Measurements from ENCODE around the gene BTBD16.

BTBD16 gene

DNA sequence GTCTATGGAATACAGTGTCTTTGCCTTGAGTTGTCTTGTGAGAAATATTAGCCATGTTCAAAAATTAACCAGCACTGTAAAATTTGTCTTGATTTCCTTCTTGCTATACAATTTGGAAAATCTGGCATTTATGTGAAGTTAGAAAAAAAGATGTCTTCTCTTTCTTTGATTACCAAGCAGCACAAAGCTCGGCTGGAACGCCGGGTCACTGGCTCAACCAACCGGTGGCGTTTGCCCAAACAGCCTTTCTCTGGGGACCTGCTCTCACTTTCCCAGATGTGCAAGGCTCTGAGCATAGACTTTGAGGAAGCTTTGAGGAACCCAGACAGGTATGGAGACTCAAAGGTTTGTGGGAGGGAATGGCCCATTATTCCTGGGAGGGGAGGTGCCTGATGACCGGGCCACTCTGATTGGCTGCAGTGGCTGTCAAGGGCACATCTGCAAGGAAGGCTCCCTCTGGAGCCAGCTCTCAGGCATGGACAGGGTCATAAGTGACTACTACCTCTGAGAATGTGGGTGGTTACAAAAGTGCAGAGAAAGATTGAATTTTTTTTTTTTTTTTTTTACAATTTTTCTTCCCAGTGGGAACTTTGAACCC lies 5.6 kb downstream of the BTBD16 start:
- DNase-seq: no peak

DNA sequence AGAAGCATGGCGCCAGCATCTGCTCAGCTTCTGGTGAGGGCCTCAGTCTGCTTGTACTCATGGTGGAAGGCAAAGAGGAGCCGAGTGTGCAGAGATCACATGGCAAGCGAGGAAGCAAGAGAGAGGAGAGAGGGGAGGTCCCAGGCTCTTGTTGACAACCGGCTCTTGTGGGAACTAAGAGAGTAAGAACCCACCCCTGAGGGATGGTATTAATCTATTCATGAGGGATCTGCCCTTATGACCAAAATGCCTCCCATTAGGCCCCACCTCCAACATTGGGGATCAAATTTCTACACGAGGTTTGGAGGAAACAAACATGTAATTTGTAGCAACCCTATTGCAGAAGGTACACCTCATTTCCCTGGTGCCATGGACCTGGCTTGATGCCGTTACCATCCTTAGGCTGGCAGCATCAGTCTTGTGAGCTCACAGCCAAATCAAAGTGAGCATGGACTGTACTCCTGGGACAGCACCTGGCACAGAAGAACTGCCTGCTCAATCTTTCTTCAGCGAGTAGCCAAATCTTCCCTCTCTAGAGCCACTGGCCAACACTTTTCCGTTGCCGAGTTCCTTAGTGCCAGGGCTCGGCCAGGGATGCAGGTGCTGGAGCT lies 6.5 kb downstream of the BTBD16 start:
- no peak for DNase-seq

DNA sequence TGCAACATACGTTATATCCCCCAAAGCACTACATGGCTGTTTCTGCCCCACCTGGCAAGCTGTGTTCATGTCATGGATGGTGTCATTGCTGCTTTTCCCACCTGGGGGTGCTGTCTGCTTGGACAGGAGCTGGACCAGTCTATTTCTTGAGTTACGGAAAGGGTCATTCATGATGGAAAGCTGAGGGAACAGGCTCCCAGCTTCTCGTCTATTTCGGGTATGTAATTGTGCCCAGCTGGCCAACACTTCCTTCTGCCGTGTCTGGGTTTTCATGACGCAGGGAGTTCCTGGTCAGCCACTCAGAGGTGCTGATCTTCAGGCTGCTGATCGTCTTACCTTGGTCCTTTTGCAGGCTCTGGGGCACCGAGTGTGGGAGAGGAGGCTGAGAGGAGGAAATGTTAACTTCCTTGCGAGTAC lies 8.6 kb downstream of the BTBD16 start:
- peak in 1 of 2 donors; percentile 8 for DNase-seq

DNA sequence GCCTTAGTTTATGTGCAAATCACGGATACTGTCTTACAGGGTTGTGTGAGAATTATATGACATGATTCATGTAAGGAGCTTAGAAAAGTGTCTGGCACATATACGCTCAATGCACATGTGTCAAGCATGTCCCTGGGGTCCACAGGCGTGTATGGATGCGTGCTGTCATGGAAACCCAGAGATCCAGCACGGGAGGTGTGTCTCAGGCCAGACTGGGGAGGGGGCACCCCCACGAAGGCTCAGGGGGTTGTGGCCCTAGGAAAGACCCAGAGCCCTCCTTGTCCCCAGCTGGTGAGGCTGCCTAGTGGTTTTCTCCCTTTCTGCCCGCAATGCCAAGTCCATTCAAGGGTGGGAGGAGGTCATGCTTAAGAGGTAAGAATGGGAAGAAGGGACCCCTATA lies 9.1 kb downstream of the BTBD16 start:
- DNase-seq: no peak

DNA sequence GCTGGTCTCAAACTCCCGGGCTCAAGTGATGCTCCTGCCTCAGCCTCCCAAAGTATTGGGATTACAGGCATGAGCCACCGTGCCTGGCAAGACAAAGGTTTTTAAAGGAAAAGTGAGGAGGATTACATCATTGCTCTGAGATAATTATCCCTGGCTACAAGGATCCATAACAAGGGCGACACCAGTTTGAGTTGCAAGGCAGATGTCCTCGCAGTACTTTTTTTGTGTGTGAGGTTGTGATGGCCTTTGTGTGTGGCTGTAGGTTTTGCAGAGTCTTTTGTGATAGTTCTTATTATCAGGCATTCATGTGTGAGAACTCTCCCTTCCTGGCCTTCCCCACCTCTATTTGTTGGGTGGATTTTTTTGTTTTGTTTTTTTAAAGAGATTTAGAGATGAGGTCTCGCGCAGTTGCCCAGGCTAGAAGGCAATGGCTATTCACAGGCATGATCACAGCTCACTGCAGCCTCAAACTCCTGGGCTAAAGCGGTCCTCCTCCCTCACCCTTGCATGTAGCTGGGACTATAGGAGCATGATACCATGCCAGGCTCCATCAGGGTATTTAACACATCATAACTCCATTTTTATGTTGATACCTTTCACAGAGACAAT lies 10.0 kb downstream of the BTBD16 start:
- DNase-seq: no peak

DNA sequence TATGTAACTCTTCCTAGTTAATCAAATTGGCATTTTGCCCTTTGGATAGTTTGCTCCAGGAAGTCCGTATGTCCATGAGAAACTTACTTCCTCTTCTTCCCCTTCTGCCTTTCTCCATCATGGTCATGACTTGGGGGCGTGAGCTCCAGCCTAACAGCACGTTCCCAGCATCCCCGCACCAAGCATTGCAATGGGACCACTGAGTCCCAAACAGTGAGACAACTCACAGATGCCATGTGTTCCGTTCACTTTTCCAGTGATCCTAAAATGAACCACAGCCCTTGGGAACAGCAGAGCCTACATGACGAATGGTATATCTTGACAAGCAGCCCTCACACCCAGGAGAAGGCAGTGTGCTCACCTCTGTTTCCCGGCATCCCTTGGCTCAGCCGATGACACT lies 10.7 kb downstream of the BTBD16 start:
- no peak for DNase-seq

DNA sequence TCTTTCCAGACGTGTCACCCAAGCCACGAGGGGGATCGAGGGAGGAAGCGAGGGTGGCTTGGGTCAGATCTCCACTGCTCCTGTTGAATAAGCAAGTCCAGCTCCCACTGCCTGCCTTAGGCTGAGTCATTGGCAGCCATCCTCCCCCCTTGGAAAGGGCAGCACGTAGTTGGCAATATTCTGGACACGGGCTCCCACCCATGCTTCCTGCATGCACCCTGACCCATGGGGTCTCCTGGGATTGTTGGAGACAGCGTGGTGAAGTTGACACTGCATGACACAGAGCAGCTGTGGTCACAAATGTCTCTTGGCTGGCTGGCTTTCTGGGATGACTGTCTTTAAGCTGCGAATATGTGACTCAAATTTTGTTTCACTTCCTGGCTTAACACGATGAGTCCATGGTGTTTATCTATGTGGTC lies 11.2 kb downstream of the BTBD16 start:
- DNase-seq: no peak

DNA sequence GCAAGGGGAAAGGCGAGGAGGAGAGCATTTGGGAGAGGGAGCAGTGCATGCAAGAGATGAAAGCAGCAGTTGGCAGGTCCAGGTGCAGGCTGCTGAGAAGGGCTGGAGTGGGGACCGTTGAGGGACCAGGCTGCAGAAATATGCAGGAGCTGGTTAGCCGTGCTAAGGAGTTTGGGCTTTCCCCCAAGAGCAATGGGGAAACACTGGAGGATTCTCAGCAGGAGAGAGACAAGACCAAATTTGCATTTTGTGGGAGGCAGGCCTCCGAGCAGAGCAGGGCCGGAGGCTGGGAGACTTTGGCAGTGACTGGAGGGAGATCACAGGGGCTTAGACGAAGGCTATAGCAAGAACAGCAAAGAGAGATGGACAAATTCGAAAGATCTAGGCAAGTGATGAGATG lies 11.8 kb downstream of the BTBD16 start:
- DNase-seq: no peak

DNA sequence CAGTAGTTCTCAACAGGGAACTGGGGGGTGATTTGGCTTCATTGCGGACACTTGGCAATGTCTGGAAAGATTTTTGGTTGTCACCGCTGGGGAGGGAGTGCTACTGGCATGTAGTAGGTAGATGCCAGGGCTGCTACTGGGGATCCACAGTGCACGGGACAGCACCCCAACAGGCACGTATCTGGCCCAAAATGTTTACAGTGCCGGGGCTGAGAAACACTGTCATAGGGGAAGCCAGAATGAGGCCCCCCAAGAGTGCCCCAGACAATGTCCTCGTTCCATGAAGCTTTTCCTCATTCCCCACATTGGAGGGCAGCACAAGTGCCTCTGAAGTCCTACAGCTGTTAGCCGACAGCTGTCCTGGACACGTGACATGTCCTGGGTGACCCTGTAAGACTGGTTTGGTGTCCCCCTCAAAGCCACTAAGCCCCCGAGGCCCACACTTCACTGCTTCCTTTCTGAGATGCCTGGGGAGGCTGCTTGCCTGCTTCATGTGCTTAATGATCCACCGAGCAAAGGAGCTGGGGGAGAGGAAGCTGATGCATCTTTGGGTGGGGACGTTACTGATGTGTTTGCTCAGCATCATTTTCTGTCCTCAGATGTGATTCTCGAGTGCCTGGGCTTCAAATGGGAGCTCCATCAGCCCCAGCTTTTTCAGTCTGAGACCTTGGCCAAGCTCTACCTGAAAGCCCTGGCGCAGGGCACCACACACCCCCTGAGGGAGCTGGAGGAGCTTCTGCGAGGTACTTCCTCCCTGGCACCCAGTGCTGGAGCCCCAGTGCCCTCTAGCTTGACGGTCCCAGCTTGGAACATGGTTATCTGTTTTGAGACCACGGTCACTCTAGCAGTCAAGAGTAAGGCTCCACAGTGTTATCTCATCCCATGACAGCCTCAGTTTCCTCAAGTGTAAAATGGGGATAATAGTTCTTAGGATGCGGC lies 14.7 kb downstream of the BTBD16 start:
- no peak for DNase-seq

DNA sequence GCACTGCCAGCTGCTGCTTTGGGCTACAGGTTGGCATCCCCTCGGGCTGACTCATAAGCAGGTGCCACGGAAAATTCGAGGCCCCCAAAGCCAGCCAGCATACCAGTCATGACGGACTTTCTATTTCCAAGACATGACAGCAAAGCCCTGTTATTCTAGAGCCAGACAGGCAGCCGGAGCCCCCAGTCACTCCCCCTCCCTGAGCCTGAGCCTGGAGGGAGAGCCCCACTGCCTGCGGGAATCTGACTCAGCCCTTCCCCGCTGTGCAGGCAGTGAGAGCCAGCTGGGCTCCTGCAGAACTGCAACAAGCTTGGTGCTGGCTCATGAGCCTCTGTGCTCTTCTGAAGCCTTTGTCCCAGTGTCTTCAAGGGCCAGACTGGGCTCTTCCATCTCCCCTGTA lies 15.8 kb downstream of the BTBD16 start:
- no peak for DNase-seq

DNA sequence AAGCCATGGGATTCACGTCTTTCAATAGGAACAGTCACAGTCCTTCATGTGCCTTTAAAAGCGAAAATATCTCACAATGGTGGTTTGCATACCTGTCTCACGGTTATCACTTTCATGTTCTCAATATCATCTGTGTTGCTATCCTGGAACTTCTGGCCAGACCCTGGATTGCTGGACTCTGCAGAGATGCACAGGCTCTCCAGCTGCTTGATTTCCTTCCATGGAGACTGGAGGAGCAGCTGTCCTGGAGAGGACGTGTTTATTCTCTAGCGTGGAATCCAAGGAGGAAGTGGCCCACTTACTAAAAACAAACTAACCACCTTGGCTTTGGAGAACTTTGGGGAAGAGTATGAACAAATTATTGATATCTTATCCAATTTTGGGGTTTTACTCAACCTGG lies 16.5 kb downstream of the BTBD16 start:
- DNase-seq: no peak

DNA sequence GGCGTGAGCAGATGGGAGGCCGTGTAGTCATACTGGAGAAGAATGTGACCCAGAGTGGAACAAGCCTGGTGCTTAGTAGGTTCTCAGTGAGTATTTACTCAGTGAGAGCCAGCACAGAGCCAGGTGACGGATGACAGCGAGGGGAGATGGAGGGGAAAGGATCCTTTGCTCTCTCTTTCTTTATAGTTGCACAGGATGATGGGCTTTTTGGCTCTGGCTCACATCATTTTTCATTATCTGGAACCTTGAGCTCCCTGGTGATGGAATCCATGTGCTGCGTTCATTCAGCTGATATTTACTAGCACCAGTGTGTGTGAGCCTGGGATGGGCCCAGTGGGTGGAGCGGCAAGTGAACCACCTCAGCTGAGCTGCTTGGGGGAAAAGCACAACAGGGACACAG lies 17.2 kb downstream of the BTBD16 start:
- no peak for DNase-seq

DNA sequence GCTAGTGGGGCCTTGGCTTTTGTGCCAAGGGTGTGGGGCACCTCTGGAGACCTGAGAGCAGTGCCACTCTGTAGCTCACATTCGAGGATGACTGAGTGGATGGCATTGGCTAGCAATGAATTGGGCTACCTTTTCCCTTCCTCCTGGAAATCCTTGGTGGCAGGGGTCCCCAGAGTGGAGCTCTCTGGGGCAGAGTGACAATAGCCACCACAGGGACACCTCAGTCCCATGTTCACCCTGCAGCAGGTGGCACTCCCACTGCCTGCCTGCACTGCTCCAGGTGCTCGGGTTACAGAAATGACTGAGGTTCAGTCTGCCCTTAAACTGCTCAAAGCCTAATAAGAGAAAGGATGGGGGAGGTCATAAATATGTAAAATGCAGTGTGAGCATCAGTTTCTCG lies 17.8 kb downstream of the BTBD16 start:
- no peak for DNase-seq

DNA sequence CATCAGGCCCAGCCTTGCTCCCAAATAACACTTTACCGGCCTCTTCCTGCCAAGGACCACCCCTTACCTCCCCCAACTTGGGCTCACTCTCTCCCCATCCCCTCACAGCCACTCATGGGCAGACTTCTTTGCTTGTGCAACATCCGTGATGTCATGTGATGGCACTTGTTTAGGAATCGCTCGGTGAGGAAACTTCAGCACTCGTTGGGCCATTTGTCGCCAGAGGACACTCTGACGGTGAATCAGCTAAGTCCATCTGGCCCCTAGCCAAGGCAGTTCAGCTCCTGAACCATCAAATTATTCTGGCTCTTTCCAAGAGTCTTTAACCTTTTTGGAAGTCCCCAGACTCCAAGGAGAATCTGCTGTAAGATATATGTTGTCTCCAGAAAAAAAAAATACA lies 19.2 kb downstream of the BTBD16 start:
- DNase-seq: no peak

DNA sequence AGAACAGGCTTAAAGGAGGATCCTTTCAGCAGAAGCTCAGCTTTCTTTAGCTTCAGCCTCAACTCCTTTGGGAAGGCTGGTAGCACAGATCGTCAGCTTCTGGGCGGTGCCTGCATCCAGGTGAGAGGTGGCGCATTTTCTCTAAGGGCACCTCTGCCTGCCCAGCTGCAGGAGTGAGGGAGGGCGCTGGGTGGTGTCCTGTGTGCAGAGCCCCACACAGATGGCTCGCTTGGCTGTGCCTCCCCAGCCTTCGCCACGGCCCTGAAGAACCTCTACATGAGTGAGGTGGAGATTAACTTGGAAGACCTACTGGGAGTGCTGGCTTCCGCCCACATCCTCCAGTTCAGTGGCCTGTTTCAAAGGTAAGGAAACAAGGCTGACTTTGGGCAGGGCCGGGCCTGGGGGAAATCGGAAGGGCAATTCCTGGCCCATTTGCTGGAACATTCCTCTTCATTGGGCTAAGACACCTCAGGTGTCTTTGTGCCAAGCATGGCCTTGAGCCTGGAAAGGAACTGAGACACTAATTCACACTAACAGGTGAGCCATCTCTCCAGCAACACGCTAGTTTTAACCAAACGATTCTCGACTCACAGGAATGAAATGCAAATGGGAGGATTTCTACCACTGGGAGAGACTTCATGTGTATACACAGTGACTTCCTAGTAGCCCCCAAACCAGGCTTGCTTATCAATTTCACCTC lies 19.9 kb downstream of the BTBD16 start:
- DNase-seq: no peak

DNA sequence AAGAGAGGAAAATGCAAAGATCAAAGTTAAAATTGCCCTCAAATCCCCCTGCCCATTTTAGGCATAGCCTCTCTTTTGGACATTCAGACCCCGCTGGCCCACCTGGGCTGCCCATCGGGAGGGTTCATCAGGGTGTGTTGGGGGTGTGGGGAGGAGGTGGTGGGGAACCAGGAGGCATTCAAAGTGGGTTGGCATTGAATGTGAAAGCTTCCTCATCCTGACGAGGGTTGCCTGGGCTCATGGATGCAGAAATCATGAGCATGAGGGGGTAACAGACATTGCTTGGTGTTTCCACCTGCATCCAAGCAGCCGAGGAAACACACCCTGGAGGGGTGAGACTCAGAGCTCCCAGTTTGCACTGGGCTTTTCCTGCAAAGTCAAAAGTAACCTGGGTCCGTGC lies 20.6 kb downstream of the BTBD16 start:
- no peak for DNase-seq

DNA sequence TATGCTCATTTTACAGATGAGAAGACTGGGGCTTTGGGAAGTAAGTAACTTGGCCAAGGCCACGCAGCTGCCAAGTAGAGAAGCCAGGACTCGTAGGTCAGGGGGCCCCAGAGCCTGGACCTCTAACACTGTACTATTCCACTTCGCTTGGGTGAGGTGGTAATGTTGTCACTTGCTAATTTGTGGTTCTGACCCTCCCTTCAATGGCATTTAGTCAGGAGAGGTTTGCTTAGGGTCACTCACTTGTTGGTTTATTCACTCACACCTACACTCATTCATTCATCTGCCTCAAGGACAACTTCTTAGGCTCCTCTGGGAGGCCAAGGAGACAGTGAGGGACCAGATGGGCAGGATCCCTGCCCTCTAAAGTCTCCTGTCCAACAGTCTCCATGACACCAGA lies 21.3 kb downstream of the BTBD16 start:
- no peak for DNase-seq

DNA sequence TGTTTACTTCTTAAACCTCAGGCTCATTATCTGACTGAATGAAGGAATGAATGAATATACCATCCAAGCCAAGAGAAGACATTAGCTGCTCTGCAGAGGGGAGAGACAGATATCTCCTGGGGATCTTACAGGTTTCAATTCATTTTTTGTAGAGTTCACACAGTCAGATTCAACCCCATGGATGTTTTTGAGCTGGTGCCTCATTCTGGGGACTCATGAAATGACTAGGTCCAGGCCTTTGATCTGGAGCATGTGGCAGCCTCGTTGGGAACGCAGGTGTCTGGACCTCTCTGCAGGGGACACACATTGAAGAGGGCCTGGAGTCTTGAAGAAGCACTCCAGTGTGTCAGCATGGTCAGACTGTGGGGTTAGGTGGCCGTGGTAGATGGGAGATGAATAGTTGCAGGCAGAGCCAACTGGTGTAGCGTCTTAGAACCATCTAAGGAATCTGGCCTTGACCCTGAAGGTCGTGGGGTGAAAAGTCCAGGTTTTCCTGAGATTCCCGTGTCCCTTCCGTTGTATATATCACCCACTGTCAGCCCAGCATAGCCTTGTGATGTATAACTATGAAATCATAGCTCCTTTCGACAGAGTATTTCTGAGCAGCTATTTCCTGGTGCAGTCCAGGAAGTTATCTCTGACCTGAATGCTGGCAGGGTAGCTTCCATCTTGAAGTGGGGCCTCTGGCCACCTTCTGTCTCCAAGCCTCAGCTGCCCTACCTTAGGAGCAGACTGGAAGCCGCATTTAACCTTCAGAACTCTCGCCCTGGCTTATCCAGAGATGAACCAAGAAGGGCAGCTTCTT lies 22.3 kb downstream of the BTBD16 start:
- no peak for DNase-seq

DNA sequence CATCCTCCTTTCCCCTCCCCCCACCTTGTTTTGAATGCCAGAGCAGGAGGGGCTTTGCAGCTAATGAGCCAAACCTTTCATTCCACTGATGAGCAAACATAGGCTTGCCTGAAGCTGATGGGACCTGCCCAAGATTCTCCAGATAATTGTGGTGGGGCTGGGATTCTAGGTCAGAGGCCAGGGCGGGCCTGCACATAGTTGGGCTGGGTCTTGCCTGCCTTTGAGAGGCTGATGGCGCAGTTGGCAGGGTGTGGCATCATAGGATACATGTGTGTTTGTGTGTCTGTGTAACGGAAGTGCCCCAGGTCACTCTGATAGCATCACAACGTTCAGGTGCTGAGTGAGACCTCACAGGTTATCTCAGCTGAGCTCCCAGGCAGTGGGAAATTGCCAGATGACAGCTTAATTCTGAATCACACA lies 22.9 kb downstream of the BTBD16 start:
- no peak for DNase-seq

DNA sequence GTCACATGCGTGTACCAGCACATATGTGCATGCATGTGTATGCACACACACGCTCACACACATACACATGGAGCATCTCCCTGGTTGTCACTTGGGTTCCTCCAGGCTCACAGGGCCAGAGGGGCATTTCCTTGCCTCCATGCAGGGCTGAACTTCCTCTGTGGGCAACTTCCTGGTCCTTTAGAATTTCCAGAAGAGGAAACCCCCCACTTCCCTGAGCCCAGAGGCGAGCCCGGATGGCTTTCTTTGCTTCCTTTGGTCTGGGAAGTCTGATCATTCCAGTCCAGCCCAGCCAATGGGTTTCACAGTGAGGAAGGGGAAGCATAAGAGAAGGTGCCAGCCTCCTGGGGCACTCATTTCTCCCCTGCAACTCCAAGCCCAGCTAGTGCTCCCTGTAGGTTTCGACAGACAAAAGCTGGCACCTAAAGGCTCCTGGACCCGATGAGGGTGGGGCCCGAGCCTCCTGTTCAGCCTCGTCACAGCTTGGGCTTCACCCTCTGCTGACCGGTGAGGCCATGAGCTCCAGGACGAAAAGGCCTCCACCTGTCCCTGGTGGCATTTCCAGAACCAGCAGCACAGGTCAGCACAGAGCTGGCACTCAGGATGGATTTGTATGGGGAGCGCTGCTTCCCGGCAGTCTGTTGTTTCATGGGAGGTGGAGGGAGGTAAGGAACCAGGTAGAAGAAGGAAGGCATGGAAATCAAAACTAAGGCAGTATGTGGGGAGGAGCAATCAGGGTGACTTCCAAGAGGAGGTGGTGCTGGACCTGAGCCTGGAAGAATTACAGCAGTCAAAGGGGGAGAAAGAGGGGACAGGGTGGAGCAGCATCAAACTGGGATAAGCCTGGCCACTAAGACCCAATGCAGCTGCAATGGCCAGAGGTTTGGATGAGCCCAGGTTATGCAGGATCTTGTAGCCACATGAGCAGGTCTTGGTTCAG lies 23.7 kb downstream of the BTBD16 start:
- DNase-seq: no peak

DNA sequence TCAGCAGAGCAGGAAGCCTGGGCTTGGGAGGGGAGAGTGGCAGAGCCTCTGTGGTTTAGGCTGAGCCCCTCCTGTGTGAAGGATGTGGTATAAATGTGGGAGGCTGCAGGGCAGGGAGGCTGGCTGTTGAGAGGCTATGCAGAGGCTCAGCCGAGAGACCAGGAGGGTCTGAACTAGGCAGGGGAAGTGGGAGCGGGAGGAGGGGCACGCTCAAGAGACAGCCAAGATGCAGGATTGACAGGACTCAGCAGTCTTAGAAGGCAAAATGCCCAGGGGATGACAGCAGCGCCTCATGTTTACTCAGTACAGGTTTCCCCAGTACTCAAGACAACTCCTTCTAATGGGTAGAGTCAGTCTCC lies 24.3 kb downstream of the BTBD16 start:
- no peak for DNase-seq

Measured in inflammatory macrophage (primary cell).